T47D (cell line): Measurements from ENCODE around the gene ELANE.
"Not testable (repeated sequence)": the region's sequence is repeated elsewhere in the genome, so short reads cannot be mapped to it uniquely, and the experiment has no call there.

Experiments
- DNase-seq, 2 experiments: peaks; one replicate each; pipeline versions ENCODE4 v3.0.0 to v3.0.0-alpha.2; 2011 to 2012; ENCODE audit warnings: low read depth in 1 of 2, low spot score in 1 of 2
- JUND ChIP-seq: IDR thresholded peaks from 2 replicates; pipeline ENCODE4 v1.6.1; 2012; ENCODE audit warnings: low read depth
- in situ Hi-C: cut with HindIII; loops from 2 replicates; pipeline ENCODE4 v1.10.0; 2016; ENCODE audit warnings: low sequenced_read_pairs, low pct_unique_long_range_greater_than_20kb

Gene ELANE

GRCh38 chr19:887599-887998 lies 35.5 kb downstream of the ELANE start:
- in situ Hi-C loops, result no loop called here
- no peak for TF ChIP-seq JUND
- no peak for DNase-seq

- no peak for TF ChIP-seq JUND
- in situ Hi-C loops, result no loop called here
- peak in 1 of 2 experiments; percentile 79 for DNase-seq
Observed at GRCh38 chr19:888581-889385, 36.7 kb downstream of the ELANE start.

GRCh38 chr19:889662-890295 lies 37.7 kb downstream of the ELANE start:
- in situ Hi-C loops, result no loop called here
- no peak for TF ChIP-seq JUND
- no peak for DNase-seq

GRCh38 chr19:890831-891230 lies 38.7 kb downstream of the ELANE start:
- no peak for TF ChIP-seq JUND
- in situ Hi-C loops, result no loop called here
- DNase-seq, result no peak

- in situ Hi-C loops, DNase-seq: not testable (repeated sequence)
Observed at GRCh38 chr19:891421-892200, 39.5 kb downstream of the ELANE start.

GRCh38 chr19:892243-892893 lies 40.3 kb downstream of the ELANE start:
- in situ Hi-C loops, result no loop called here
- DNase-seq, result no peak
- no peak for TF ChIP-seq JUND

- peak; percentile 88 to 95 for DNase-seq
- in situ Hi-C loops, result no loop called here
- TF ChIP-seq JUND, result no peak
Observed at GRCh38 chr19:892894-893689, 41.0 kb downstream of the ELANE start, which contains the start of the genes MED16 and RNU6-9. MED16 (minus strand) TSS chr19:893187; CDS start chr19:891131, 2,056 bp downstream. RNU6-9 (plus strand) TSS chr19:893484.

- in situ Hi-C loops, result no loop called here
- TF ChIP-seq JUND, result no peak
- DNase-seq, result no peak
Observed at GRCh38 chr19:896434-896833, 44.3 kb downstream of the ELANE start.

GRCh38 chr19:896999-897398 lies 44.9 kb downstream of the ELANE start:
- TF ChIP-seq JUND, result no peak
- no peak for DNase-seq
- in situ Hi-C loops, result no loop called here

GRCh38 chr19:897442-898039 lies 45.4 kb downstream of the ELANE start:
- TF ChIP-seq JUND, result no peak

GRCh38 chr19:898663-899062 lies 46.6 kb downstream of the ELANE start:
- no peak for TF ChIP-seq JUND
- DNase-seq, result no peak
- in situ Hi-C loops, result no loop called here

More at GRCh38 chr19:897442-898039, 45.4 kb downstream of the ELANE start:
- no peak for DNase-seq
- in situ Hi-C loops, result no loop called here
